ENCODE data around the gene ZNF76. TPM values are rescaled to one million over a fixed set of nuclear protein-coding genes. Genes with fewer than 3 reads are reported as not detected.

Gene ZNF76
- polyA plus RNA-seq, 1 donor from 2014 or later: 26.3 TPM

- no peaks in the 10 kb centered on the region for H4K20me1 ChIP-seq (ENCODE audit: insufficient read depth)
- H3K79me2 ChIP-seq (replicated peaks; ENCODE audit: insufficient read depth, low read length): no peaks in the 10 kb centered on the region
- no peak overlapping the region for H3K27ac ChIP-seq (ENCODE audit: low read length)
- no peak overlapping the region for H3K9ac ChIP-seq (ENCODE audit: low read length)
- no peak overlapping the region for H3K4me3 ChIP-seq (ENCODE audit: low read length)
- no peaks in the 10 kb centered on the region for H3K9me3 ChIP-seq (ENCODE audit: low read length)
- H3K27me3 ChIP-seq (ENCODE audit: insufficient read depth, low read depth, low read length): no peaks in the 10 kb centered on the region
- TF ChIP-seq CTCF (IDR thresholded peaks at IDR 0.05; ENCODE audit: poor library complexity, severe bottlenecking): no peak
- TF ChIP-seq EZH2 (IDR thresholded peaks at IDR 0.05; ENCODE audit: borderline replicate concordance, insufficient read depth, low read length, poor library complexity, severe bottlenecking): no peak
- TF ChIP-seq POLR2AphosphoS5 (IDR thresholded peaks at IDR 0.05): no peak
- no peak for TF ChIP-seq SMC3 (conservative IDR thresholded peaks at IDR 0.05; ENCODE audit: poor library complexity)
- TF ChIP-seq EP300 (conservative IDR thresholded peaks at IDR 0.05; ENCODE audit: poor library complexity, severe bottlenecking): no peak
- TF ChIP-seq TAF1 (IDR thresholded peaks at IDR 0.05; ENCODE audit: low read depth): no peak
- TF ChIP-seq REST (IDR thresholded peaks at IDR 0.05; ENCODE audit: borderline replicate concordance): no peak
- H3K4me2 ChIP-seq (ENCODE audit: low read length): no peak overlapping the region
- no peaks in the 10 kb centered on the region for H3K36me3 ChIP-seq (ENCODE audit: insufficient read depth, low read length)
- H3K9me2 ChIP-seq (ENCODE audit: insufficient read depth, low read length): no peaks in the 10 kb centered on the region
- H3F3A ChIP-seq (ENCODE audit: insufficient read depth, low read length, poor library complexity, severe bottlenecking): no peaks in the 10 kb centered on the region
- no peak overlapping the region for H2AFZ ChIP-seq (ENCODE audit: low read depth, low read length)
These were observed 6.0 kb downstream of the ZNF76 start for GRCh38 chr6:35265523-35265922.

GRCh38 chr6:35267446-35267845, 7.9 kb downstream of the ZNF76 start:
- Histone ChIP-seq H3K27ac (ENCODE audit: low read length) (no peak overlapping the region), H3K27me3 (ENCODE audit: insufficient read depth, low read depth, low read length) (no peaks in the 10 kb centered on the region), H3K9me3 (ENCODE audit: low read length) (no peaks in the 10 kb centered on the region), H2AFZ (ENCODE audit: low read depth, low read length) (no peak overlapping the region), H3K4me3 (ENCODE audit: low read length) (no peak overlapping the region), H4K20me1 (ENCODE audit: insufficient read depth) (no peaks in the 10 kb centered on the region), H3F3A (ENCODE audit: insufficient read depth, low read length, poor library complexity, severe bottlenecking) (no peaks in the 10 kb centered on the region), H3K79me2 (replicated peaks; ENCODE audit: insufficient read depth, low read length) (no peaks in the 10 kb centered on the region), H3K4me2 (ENCODE audit: low read length) (no peak overlapping the region), H3K36me3 (ENCODE audit: insufficient read depth, low read length) (no peaks in the 10 kb centered on the region), H3K9me2 (ENCODE audit: insufficient read depth, low read length) (no peaks in the 10 kb centered on the region), H3K9ac (ENCODE audit: low read length) (no peak overlapping the region)
- TF ChIP-seq POLR2AphosphoS5 (IDR thresholded peaks at IDR 0.05) (no peak), TAF1 (IDR thresholded peaks at IDR 0.05; ENCODE audit: low read depth) (no peak), SMC3 (conservative IDR thresholded peaks at IDR 0.05; ENCODE audit: poor library complexity) (no peak), RAD21 (conservative IDR thresholded peaks at IDR 0.05) (no peak), CTCF (IDR thresholded peaks at IDR 0.05; ENCODE audit: poor library complexity, severe bottlenecking) (no peak), MXI1 (conservative IDR thresholded peaks at IDR 0.05; ENCODE audit: poor library complexity, severe bottlenecking) (no peak), EP300 (conservative IDR thresholded peaks at IDR 0.05; ENCODE audit: poor library complexity, severe bottlenecking) (no peak), REST (IDR thresholded peaks at IDR 0.05; ENCODE audit: borderline replicate concordance) (no peak), EZH2 (IDR thresholded peaks at IDR 0.05; ENCODE audit: borderline replicate concordance, insufficient read depth, low read length, poor library complexity, severe bottlenecking) (no peak)
